Measurements from ENCODE around the gene ARFGAP3. TPM values are rescaled to one million over a fixed set of nuclear protein-coding genes. Genes with fewer than 3 reads are reported as not detected.

ARFGAP3 gene
- total RNA-seq, 1 experiment from 2014 or later = 37.8 TPM

DNA sequence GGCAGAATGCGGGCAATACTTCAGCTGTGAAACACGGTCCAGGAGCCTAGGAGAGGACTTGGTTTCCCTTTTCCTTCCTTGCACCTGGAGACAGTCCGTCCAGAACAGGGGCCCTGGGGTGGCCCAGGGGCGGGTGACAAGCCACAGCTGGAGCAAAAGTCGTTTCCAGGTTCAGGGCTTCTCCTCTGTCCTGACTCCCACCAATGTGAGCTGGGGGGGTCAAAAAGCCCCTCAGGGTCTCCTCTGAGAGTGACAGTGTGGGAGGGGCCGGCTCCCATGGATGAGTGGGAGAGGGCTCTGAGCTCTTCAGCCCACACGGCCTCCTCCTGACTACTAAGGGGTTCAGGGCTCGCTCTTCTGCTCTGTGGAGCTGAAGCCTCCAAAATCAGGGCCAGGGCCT is 20.1 kb upstream of the ARFGAP3 start:
- TF ChIP-seq, protein P1, sequence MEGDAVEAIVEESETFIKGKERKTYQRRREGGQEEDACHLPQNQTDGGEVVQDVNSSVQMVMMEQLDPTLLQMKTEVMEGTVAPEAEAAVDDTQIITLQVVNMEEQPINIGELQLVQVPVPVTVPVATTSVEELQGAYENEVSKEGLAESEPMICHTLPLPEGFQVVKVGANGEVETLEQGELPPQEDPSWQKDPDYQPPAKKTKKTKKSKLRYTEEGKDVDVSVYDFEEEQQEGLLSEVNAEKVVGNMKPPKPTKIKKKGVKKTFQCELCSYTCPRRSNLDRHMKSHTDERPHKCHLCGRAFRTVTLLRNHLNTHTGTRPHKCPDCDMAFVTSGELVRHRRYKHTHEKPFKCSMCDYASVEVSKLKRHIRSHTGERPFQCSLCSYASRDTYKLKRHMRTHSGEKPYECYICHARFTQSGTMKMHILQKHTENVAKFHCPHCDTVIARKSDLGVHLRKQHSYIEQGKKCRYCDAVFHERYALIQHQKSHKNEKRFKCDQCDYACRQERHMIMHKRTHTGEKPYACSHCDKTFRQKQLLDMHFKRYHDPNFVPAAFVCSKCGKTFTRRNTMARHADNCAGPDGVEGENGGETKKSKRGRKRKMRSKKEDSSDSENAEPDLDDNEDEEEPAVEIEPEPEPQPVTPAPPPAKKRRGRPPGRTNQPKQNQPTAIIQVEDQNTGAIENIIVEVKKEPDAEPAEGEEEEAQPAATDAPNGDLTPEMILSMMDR (IDR thresholded peaks at IDR 0.05; ENCODE audit: unreplicated experiment) = no peak
- no TSS peak for BruUV-seq (replicated peaks)
- no peaks in the 10 kb centered on the region for H3K4me1 Mint-ChIP-seq (ENCODE audit: low read depth, unreplicated experiment)
- no peak for DNase-seq
- peaks cover 84% of the 10 kb centered on the region for H3K36me3 Mint-ChIP-seq (ENCODE audit: insufficient read depth, unreplicated experiment)
- CTCF ChIA-PET = interaction anchor here (0.5 kb wide), 1 partner anchor 276 kb away, joined by 3 read pairs; no protein-coding TSS in a partner anchor
- H3K4me3 Mint-ChIP-seq (ENCODE audit: low read depth, unreplicated experiment) = no peak overlapping the region
- no peak overlapping the region for H3K27ac Mint-ChIP-seq (ENCODE audit: unreplicated experiment)
- intact Hi-C loops (cut with micrococcal nuclease; ENCODE audit: unreplicated experiment) = no loop called here
- no peaks in the 10 kb centered on the region for H3K27me3 Mint-ChIP-seq (ENCODE audit: unreplicated experiment)
- H3K9me3 Mint-ChIP-seq (ENCODE audit: low read depth, unreplicated experiment) = no peaks in the 10 kb centered on the region

DNA sequence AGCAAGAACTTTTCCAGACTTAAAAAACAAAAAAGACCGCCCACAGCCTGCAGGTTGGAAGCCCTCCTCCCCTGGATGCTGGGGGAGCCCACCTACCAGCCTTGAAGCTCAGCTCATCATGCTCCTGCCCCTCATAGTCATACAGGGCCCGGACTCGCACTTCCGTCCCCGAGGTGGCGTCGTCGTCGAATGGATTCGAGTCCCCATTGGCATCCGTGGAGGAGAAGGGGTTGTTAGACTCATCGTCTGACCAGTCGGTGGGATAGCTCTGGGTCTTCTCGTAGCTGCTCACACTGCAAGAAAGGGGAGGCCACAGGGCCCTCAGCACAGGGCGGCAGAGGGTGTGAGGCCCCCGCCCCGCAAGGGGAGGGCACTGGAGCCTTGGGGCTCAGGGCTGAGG is 19.0 kb upstream of the ARFGAP3 start:
- no peaks in the 10 kb centered on the region for H3K27me3 Mint-ChIP-seq (ENCODE audit: unreplicated experiment)
- no peaks in the 10 kb centered on the region for H3K4me1 Mint-ChIP-seq (ENCODE audit: low read depth, unreplicated experiment)
- no peak for DNase-seq
- no peaks in the 10 kb centered on the region for H3K9me3 Mint-ChIP-seq (ENCODE audit: low read depth, unreplicated experiment)
- H3K27ac Mint-ChIP-seq (ENCODE audit: unreplicated experiment) = no peak overlapping the region
- TF ChIP-seq, protein P1 (IDR thresholded peaks at IDR 0.05; ENCODE audit: unreplicated experiment) = no peak
- no peak overlapping the region for H3K4me3 Mint-ChIP-seq (ENCODE audit: low read depth, unreplicated experiment)
- intact Hi-C loops (cut with micrococcal nuclease; ENCODE audit: unreplicated experiment) = no loop called here
- CTCF ChIA-PET = interaction anchor here (0.7 kb wide), 1 partner anchor 148 kb away, joined by 3 read pairs; no protein-coding TSS in a partner anchor
- peaks cover 84% of the 10 kb centered on the region for H3K36me3 Mint-ChIP-seq (ENCODE audit: insufficient read depth, unreplicated experiment)
- no TSS peak for BruUV-seq (replicated peaks)

DNA sequence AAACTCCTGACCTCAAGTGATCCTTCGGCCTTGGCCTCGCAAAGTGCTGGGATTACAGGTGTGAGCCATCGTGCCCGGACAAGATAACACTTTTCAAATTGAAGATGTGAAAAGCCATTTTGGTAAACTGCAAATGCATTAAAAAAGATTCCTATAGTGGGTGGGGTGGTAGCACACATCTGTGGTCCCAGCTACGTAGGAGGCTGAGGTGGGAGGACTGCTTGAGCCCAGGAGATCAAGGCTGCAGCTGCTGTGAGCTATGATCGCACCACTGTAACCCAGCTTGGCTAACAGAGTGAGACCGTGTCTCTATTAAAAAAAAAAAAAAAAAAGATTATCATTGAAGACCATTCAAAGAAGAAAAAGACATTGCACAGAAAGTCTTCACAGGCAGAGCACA is 16.9 kb upstream of the ARFGAP3 start:
- intact Hi-C loops (cut with micrococcal nuclease; ENCODE audit: unreplicated experiment) = no loop called here
- no peaks in the 10 kb centered on the region for H3K9me3 Mint-ChIP-seq (ENCODE audit: low read depth, unreplicated experiment)
- H3K4me1 Mint-ChIP-seq (ENCODE audit: low read depth, unreplicated experiment) = no peaks in the 10 kb centered on the region
- TF ChIP-seq, protein P1 (IDR thresholded peaks at IDR 0.05; ENCODE audit: unreplicated experiment) = no peak
- BruUV-seq (replicated peaks) = no TSS peak
- DNase-seq = no peak
- no peak overlapping the region for H3K4me3 Mint-ChIP-seq (ENCODE audit: low read depth, unreplicated experiment)
- CTCF ChIA-PET = interaction anchor here (0.7 kb wide), 1 partner anchor 50 kb away, joined by 3 read pairs; no protein-coding TSS in a partner anchor
- H3K36me3 Mint-ChIP-seq (ENCODE audit: insufficient read depth, unreplicated experiment) = peaks cover 85% of the 10 kb centered on the region
- H3K27me3 Mint-ChIP-seq (ENCODE audit: unreplicated experiment) = no peaks in the 10 kb centered on the region
- no peak overlapping the region for H3K27ac Mint-ChIP-seq (ENCODE audit: unreplicated experiment)

DNA sequence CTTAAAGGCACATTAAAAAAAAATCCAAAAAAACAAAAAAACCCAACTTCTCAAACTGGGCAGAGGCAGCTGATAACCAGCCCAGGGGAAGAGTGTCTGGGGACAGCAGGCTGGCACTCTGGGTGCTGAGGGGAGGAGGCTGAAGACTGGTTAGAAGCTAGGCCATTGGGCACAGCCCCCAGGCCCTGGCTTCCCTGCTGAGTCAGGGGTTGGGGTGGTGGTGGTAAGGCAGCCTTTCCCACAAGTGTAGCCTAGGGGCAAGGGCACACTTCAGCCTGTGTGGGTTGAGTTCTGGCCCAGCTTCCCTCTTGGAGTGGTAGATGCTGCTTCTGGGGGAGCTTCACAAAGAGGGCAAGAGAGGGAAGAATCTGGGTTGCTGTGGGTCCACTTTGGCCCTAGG is 16.3 kb upstream of the ARFGAP3 start:
- BruUV-seq (replicated peaks) = no TSS peak
- H3K27me3 Mint-ChIP-seq (ENCODE audit: unreplicated experiment) = no peaks in the 10 kb centered on the region
- H3K27ac Mint-ChIP-seq (ENCODE audit: unreplicated experiment) = no peak overlapping the region
- peaks cover 82% of the 10 kb centered on the region for H3K36me3 Mint-ChIP-seq (ENCODE audit: insufficient read depth, unreplicated experiment)
- CTCF ChIA-PET = no interaction called here
- H3K4me3 Mint-ChIP-seq (ENCODE audit: low read depth, unreplicated experiment) = no peak overlapping the region
- TF ChIP-seq, protein P1 (IDR thresholded peaks at IDR 0.05; ENCODE audit: unreplicated experiment) = no peak
- no peak for DNase-seq
- no peaks in the 10 kb centered on the region for H3K9me3 Mint-ChIP-seq (ENCODE audit: low read depth, unreplicated experiment)
- intact Hi-C loops (cut with micrococcal nuclease; ENCODE audit: unreplicated experiment) = no loop called here
- no peaks in the 10 kb centered on the region for H3K4me1 Mint-ChIP-seq (ENCODE audit: low read depth, unreplicated experiment)
